ENCODE data around the gene DNAJC15. TPM values are rescaled to one million over a fixed set of nuclear protein-coding genes. Genes with fewer than 3 reads are reported as not detected.

Gene DNAJC15
- total RNA-seq, 4 donors from 2014 or later = 10.5 to 18.3 (median 11.4) TPM

DNA sequence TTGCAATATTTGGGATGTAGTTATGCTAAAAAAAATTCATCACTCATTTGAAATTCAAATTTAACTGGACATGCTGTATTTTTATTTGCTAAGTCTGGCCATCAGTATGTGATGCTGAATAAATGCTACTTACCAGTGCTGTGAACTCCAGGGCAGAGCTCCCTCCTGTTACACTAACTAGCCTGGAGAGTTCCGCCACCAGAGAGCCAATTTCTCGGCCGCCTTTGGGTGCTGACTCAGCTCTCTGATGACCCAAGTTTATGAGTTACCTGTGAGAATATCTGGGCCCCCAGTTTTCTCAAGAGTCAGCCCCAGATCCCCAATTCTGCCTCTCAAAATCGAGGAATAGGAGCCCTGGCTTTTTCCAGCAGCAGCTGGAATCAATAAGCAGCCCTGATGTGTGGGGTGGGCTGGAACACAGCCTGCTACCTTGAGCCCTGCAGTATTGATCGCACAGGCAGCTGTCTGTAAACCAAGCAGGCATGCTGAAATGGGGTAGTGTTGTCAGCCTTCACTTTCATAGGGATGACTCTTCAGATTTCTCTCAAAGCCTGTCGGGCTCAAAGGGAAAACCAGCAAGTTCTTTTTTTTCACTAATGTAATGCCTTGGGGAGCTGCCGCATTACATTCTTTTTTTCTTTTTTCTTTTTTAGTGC, 113.7 kb downstream of the DNAJC15 start:
- H3K36me3 ChIP-seq = no peaks in the 10 kb centered on the region
- no peaks in the 10 kb centered on the region for H3K9me3 ChIP-seq
- TF ChIP-seq POLR2AphosphoS5 (IDR thresholded peaks at IDR 0.05) = no peak
- TF ChIP-seq EP300 (IDR thresholded peaks at IDR 0.05; ENCODE audit: low read depth) = no peak
- TF ChIP-seq CTCF (IDR thresholded peaks at IDR 0.05) = no peak
- TF ChIP-seq POLR2A (IDR thresholded peaks at IDR 0.05) = no peak
- 69 to 92% methylated on average over 2 to 7 of the region's 7 CpGs for WGBS, 2 donors (ENCODE audit: low coverage in 1 of 2)
- no peak for DNase-seq
- intact Hi-C loops (cut with DNase I; ENCODE audit: low total_unique reads) (no loop called here), in situ Hi-C loops (cut with MboI; ENCODE audit: low pct_ligation_motif_present in 1 of 4, low pct_unique_long_range_greater_than_20kb in 1 of 4, low sequenced_read_pairs in 3 of 4) (loop anchor here in 1 of 4 donors (25.0 kb wide), 1 partner anchor 550 kb away; no protein-coding TSS in a partner anchor)
- no peaks in the 10 kb centered on the region for H3K4me1 ChIP-seq
- no peak overlapping the region for H3K27ac ChIP-seq
- no peaks in the 10 kb centered on the region for H3K27me3 ChIP-seq
- H3K4me3 ChIP-seq = no peak overlapping the region

- Histone ChIP-seq H3K4me3 (no peak overlapping the region), H3K4me1 (no peaks in the 10 kb centered on the region), H3K27me3 (no peaks in the 10 kb centered on the region), H3K27ac (no peak overlapping the region), H3K9me3 (no peaks in the 10 kb centered on the region), H3K36me3 (no peaks in the 10 kb centered on the region)
- no peak for TF ChIP-seq POLR2A (IDR thresholded peaks at IDR 0.05)
- TF ChIP-seq POLR2AphosphoS5 (IDR thresholded peaks at IDR 0.05) = no peak
- TF ChIP-seq EP300 (IDR thresholded peaks at IDR 0.05; ENCODE audit: low read depth) = no peak
- TF ChIP-seq CTCF (IDR thresholded peaks at IDR 0.05) = no peak
- intact Hi-C loops (cut with DNase I; ENCODE audit: low total_unique reads) (no loop called here), in situ Hi-C loops (cut with MboI; ENCODE audit: low pct_ligation_motif_present in 1 of 4, low pct_unique_long_range_greater_than_20kb in 1 of 4, low sequenced_read_pairs in 3 of 4) (loop anchor here in 1 of 4 donors (25.0 kb wide), 1 partner anchor 552 kb away; no protein-coding TSS in a partner anchor)
- WGBS, 2 donors (ENCODE audit: low coverage in 1 of 2) = 34 to 80% methylated on average over 1 to 2 of the region's 2 CpGs
- no peak for DNase-seq
Observed at GRCh38 chr13:43139211-43139610, 115.8 kb downstream of the DNAJC15 start.

- no peak for TF ChIP-seq CTCF (IDR thresholded peaks at IDR 0.05)
- TF ChIP-seq POLR2A (IDR thresholded peaks at IDR 0.05) = no peak
- no peak for TF ChIP-seq POLR2AphosphoS5 (IDR thresholded peaks at IDR 0.05)
- no peak for TF ChIP-seq EP300 (IDR thresholded peaks at IDR 0.05; ENCODE audit: low read depth)
Observed at GRCh38 chr13:43139921-43140320, 116.5 kb downstream of the DNAJC15 start.

GRCh38 chr13:43140985-43141384, 117.6 kb downstream of the DNAJC15 start:
- no peaks in the 10 kb centered on the region for H3K4me1 ChIP-seq

More at GRCh38 chr13:43139921-43140320, 116.5 kb downstream of the DNAJC15 start:
- H3K9me3 ChIP-seq = no peaks in the 10 kb centered on the region
- H3K4me1 ChIP-seq = no peaks in the 10 kb centered on the region
- WGBS, 2 donors (ENCODE audit: low coverage in 1 of 2) = 75 to 76% methylated on average over 2 of the region's 2 CpGs
- H3K27ac ChIP-seq = no peak overlapping the region
- in situ Hi-C loops (cut with MboI; ENCODE audit: low pct_ligation_motif_present in 1 of 4, low pct_unique_long_range_greater_than_20kb in 1 of 4, low sequenced_read_pairs in 3 of 4) = loop anchor here in 1 of 4 donors (25.0 kb wide), 1 partner anchor 553 kb away; no protein-coding TSS in a partner anchor
- intact Hi-C loops (cut with DNase I; ENCODE audit: low total_unique reads) = no loop called here
- DNase-seq = no peak
- no peak overlapping the region for H3K4me3 ChIP-seq
- no peaks in the 10 kb centered on the region for H3K27me3 ChIP-seq
- no peaks in the 10 kb centered on the region for H3K36me3 ChIP-seq

More at GRCh38 chr13:43140985-43141384, 117.6 kb downstream of the DNAJC15 start:
- no peak for TF ChIP-seq EP300 (IDR thresholded peaks at IDR 0.05; ENCODE audit: low read depth)
- TF ChIP-seq POLR2AphosphoS5 (IDR thresholded peaks at IDR 0.05) = no peak
- TF ChIP-seq POLR2A (IDR thresholded peaks at IDR 0.05) = no peak
- TF ChIP-seq CTCF (IDR thresholded peaks at IDR 0.05) = no peak
- in situ Hi-C loops (cut with MboI; ENCODE audit: low pct_ligation_motif_present in 1 of 4, low pct_unique_long_range_greater_than_20kb in 1 of 4, low sequenced_read_pairs in 3 of 4) (loop anchor here in 1 of 4 donors (25.0 kb wide), 1 partner anchor 554 kb away; no protein-coding TSS in a partner anchor), intact Hi-C loops (cut with DNase I; ENCODE audit: low total_unique reads) (no loop called here)
- no peaks in the 10 kb centered on the region for H3K36me3 ChIP-seq
- no peak overlapping the region for H3K4me3 ChIP-seq
- H3K27me3 ChIP-seq = no peaks in the 10 kb centered on the region
- no peak for DNase-seq
- 67 to 80% methylated on average over 1 of the region's 1 CpG for WGBS, 2 donors (ENCODE audit: low coverage in 1 of 2)
- H3K27ac ChIP-seq = no peak overlapping the region
- H3K9me3 ChIP-seq = no peaks in the 10 kb centered on the region

All from transverse colon (tissue), 4 donors.